ENCODE results near the gene N4BP2L2. TPM values are rescaled to one million over a fixed set of nuclear protein-coding genes. Genes with fewer than 3 reads are reported as not detected.
A peak's percentile ranks its signal among the peaks of the same experiment; 100 is the strongest.

Gene N4BP2L2
- total and polyA plus RNA-seq, 2 of the 13 experiments (the other 11 are each of a cell fraction or from before 2014, with no cell fraction given), result 58.9 to 81.2 TPM

DNA sequence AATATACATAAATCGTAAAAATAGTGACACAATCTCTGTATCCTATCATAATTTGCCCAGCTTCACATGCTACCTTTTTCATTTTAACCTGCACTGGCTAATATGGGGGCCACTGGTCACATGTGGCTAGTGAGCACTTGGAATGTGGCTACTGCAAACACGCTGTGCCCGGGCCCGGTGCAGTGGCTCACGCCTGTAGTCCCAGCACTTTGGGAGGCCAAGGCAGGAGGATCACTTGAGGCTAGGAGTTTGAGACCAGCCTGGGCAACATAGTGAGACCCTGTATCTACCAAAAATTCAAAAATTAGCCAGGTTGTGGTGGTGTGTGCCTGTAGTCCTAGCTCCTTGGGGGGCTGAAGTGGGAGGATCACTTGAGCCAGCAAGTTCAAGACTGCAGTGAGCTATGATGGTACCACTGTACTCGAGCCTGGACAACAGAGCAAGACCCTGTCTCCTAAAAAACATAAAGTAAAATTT, 109.1 kb downstream of the N4BP2L2 start:
- POLR2A ChIA-PET, result interaction anchor here (1.5 to 2.7 kb wide), 5 partner anchors 10 to 174 kb away, joined by 10 to 19 read pairs (median 11); partner anchors contain the start of genes BRCA2, N4BP2L2 and ZAR1L
- in situ Hi-C loops (cut with HindIII; ENCODE audit: extremely low pct_ligation_motif_present, low pct_unique_long_range_greater_than_20kb), result loop anchor here (25.0 kb wide), 1 partner anchor 392 kb away; the partner anchor contains the start of gene FRY
- ATAC-seq, result no peak

More for the DNA sequence above, 109.1 kb downstream of the N4BP2L2 start:
- H3K4me2 ChIP-seq (ENCODE audit: low read depth, low read length), result no peak overlapping the region
- no peaks in the 10 kb centered on the region; a peak in 1 of 5 replicates for H3K27me3 ChIP-seq (ENCODE audit: control insufficient read depth in 1 of 2, insufficient read depth in 2 of 2, low read length in 2 of 2)
- peaks cover 18% of the 10 kb centered on the region; the same call in 1 of the 2 replicates for H4K20me1 ChIP-seq (ENCODE audit: insufficient read depth, low read length)
- DNase-seq (ENCODE audit: low spot score), result no peak
- peak overlapping the region; percentile 94 for H3K27ac ChIP-seq (ENCODE audit: extremely low read length, insufficient read depth, low read length)
- peaks cover 26% of the 10 kb centered on the region for H3K79me2 ChIP-seq (ENCODE audit: insufficient read depth, low read length)
- H3K9ac ChIP-seq (ENCODE audit: insufficient read depth, low read depth, low read length), result peak overlapping the region; percentile 89; the same call in 1 of the 2 replicates
- peaks cover 51% of the 10 kb centered on the region for H3K4me1 ChIP-seq (ENCODE audit: insufficient read depth, low read length)
- H3K36me3 ChIP-seq (replicated peaks in 1 of 2; ENCODE audit: control insufficient read depth in 1 of 2, insufficient read depth in 2 of 2, low read length in 2 of 2), result no peaks in the 10 kb centered on the region; a peak in 1 of 5 replicates
- no peak overlapping the region for H2AFZ ChIP-seq (ENCODE audit: low read length)
- CTCF ChIA-PET (ENCODE audit: low intra/inter-chr PET ratio, low total read pairs), result no interaction called here
- 96% methylated on average over 6 of the region's 6 CpGs for WGBS (ENCODE audit: low lambda C conversion rate)
- H3K4me3 ChIP-seq (replicated peaks in 1 of 3; ENCODE audit: insufficient read depth in 1 of 3, low read depth in 2 of 3, low read length in 3 of 3), result no peak overlapping the region
- intact Hi-C loops (cut with micrococcal nuclease; ENCODE audit: unreplicated experiment), result loop anchor here (2.0 to 10.0 kb wide), 2 partner anchors 13 to 105 kb away; partner anchors contain the start of gene N4BP2L2
- no peaks in the 10 kb centered on the region for H3K9me3 ChIP-seq (ENCODE audit: low read length)
- TF ChIP-seq, protein P1, sequence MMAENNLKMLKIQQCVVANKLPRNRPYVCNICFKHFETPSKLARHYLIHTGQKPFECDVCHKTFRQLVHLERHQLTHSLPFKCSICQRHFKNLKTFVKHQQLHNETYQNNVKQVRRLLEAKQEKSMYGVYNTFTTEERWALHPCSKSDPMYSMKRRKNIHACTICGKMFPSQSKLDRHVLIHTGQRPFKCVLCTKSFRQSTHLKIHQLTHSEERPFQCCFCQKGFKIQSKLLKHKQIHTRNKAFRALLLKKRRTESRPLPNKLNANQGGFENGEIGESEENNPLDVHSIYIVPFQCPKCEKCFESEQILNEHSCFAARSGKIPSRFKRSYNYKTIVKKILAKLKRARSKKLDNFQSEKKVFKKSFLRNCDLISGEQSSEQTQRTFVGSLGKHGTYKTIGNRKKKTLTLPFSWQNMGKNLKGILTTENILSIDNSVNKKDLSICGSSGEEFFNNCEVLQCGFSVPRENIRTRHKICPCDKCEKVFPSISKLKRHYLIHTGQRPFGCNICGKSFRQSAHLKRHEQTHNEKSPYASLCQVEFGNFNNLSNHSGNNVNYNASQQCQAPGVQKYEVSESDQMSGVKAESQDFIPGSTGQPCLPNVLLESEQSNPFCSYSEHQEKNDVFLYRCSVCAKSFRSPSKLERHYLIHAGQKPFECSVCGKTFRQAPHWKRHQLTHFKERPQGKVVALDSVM (CRISPR knock-in tag; IDR thresholded peaks at IDR 0.05), result peak; percentile 45; the same call in 1 of the 2 replicates
- TF ChIP-seq, protein P2, sequence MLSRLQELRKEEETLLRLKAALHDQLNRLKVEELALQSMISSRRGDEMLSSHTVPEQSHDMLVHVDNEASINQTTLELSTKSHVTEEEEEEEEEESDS (CRISPR knock-in tag; IDR thresholded peaks at IDR 0.05; ENCODE audit: borderline replicate concordance), result no peak
- TF ChIP-seq SMARCC2 (IDR thresholded peaks at IDR 0.05) (no peak), ZNF44 (CRISPR knock-in tag; IDR thresholded peaks at IDR 0.05) (no peak), SCMH1 (CRISPR knock-in tag; IDR thresholded peaks at IDR 0.05; ENCODE audit: borderline replicate concordance) (no peak), RXRA (CRISPR knock-in tag; IDR thresholded peaks at IDR 0.05) (no peak), ZNF121 (CRISPR knock-in tag; IDR thresholded peaks at IDR 0.05) (peak; percentile 80), SP140L (CRISPR knock-in tag; IDR thresholded peaks at IDR 0.05; ENCODE audit: borderline replicate concordance) (no peak), IKZF4 (CRISPR knock-in tag; IDR thresholded peaks at IDR 0.05; ENCODE audit: borderline replicate concordance, low read depth, not compliant biosample characterization) (no peak), SALL2 (CRISPR knock-in tag; IDR thresholded peaks at IDR 0.05) (no peak), CREM (IDR thresholded peaks at IDR 0.05) (no peak), CREM (CRISPR knock-in tag; IDR thresholded peaks at IDR 0.05) (no peak)
- TF ChIP-seq, protein P3, sequence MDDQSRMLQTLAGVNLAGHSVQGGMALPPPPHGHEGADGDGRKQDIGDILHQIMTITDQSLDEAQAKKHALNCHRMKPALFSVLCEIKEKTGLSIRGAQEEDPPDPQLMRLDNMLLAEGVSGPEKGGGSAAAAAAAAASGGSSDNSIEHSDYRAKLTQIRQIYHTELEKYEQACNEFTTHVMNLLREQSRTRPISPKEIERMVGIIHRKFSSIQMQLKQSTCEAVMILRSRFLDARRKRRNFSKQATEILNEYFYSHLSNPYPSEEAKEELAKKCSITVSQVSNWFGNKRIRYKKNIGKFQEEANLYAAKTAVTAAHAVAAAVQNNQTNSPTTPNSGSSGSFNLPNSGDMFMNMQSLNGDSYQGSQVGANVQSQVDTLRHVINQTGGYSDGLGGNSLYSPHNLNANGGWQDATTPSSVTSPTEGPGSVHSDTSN (CRISPR knock-in tag; IDR thresholded peaks at IDR 0.05; ENCODE audit: borderline replicate concordance), result no peak
- TF ChIP-seq, protein P4, sequence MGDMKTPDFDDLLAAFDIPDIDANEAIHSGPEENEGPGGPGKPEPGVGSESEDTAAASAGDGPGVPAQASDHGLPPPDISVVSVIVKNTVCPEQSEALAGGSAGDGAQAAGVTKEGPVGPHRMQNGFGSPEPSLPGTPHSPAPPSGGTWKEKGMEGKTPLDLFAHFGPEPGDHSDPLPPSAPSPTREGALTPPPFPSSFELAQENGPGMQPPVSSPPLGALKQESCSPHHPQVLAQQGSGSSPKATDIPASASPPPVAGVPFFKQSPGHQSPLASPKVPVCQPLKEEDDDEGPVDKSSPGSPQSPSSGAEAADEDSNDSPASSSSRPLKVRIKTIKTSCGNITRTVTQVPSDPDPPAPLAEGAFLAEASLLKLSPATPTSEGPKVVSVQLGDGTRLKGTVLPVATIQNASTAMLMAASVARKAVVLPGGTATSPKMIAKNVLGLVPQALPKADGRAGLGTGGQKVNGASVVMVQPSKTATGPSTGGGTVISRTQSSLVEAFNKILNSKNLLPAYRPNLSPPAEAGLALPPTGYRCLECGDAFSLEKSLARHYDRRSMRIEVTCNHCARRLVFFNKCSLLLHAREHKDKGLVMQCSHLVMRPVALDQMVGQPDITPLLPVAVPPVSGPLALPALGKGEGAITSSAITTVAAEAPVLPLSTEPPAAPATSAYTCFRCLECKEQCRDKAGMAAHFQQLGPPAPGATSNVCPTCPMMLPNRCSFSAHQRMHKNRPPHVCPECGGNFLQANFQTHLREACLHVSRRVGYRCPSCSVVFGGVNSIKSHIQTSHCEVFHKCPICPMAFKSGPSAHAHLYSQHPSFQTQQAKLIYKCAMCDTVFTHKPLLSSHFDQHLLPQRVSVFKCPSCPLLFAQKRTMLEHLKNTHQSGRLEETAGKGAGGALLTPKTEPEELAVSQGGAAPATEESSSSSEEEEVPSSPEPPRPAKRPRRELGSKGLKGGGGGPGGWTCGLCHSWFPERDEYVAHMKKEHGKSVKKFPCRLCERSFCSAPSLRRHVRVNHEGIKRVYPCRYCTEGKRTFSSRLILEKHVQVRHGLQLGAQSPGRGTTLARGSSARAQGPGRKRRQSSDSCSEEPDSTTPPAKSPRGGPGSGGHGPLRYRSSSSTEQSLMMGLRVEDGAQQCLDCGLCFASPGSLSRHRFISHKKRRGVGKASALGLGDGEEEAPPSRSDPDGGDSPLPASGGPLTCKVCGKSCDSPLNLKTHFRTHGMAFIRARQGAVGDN (CRISPR knock-in tag; IDR thresholded peaks at IDR 0.05), result peak; percentile 24; the same call in 1 of the 2 replicates
- FAIRE-seq, result no peak
- BruUV-seq (replicated peaks), result no TSS peak
